H1 (cell line): Measurements from ENCODE around the gene NEO1. TPM values are rescaled to one million over a fixed set of nuclear protein-coding genes. Genes with fewer than 3 reads are reported as not detected.

ENCODE experiments used
- CTCF ChIA-PET: fragments of 300-600 bp; sonication (Branson Sonifier 250); formaldehyde crosslinking; loops from one replicate; lab custom pipeline; 2021; ENCODE audit not compliant: partially characterized antibody; lab: Charles Lee
- POLR2A ChIA-PET: fragments of 300-600 bp; sonication (Branson Sonifier 250); formaldehyde crosslinking; loops from one replicate; lab custom pipeline; 2021; ENCODE audit warnings: inconsistent platforms; ENCODE audit not compliant: partially characterized antibody; lab: Charles Lee
- DNase-seq, 2 experiments: peaks; one replicate each; pipeline versions ENCODE4 v3.0.0 to v3.0.0-alpha.2; 2010 to 2022; ENCODE audit warnings: low spot score in 2 of 2, low read depth in 1 of 2, mixed read lengths in 1 of 2
- FAIRE-seq: peaks from 2 replicates; lab custom pipeline; 2011; peaks lifted over from hg19 to GRCh38; lab: Jason Lieb, UNC
- H2AFZ ChIP-seq: 2 replicates; pipeline ENCODE4 v1.8.1; 2012; ENCODE audit warnings: low read length, inconsistent platforms
- H2AK5ac ChIP-seq: 2 replicates; pipeline ENCODE4 v1.6.1; 2013; ENCODE audit warnings: low read depth, low read length
- H2BK120ac ChIP-seq: replicated peaks from 2 replicates; pipeline ENCODE3; 2013; ENCODE audit warnings: low read depth, low read length, inconsistent platforms
- H2BK12ac ChIP-seq: 2 replicates; pipeline ENCODE4 v1.6.1; 2013; ENCODE audit warnings: low read depth, low read length
- H2BK15ac ChIP-seq: 2 replicates; pipeline ENCODE4 v1.6.1; 2013; ENCODE audit warnings: low read length
- H2BK20ac ChIP-seq: 2 replicates; pipeline ENCODE4 v1.6.1; 2013; ENCODE audit warnings: low read length
- H2BK5ac ChIP-seq: 2 replicates; pipeline ENCODE4 v1.6.1; 2013; ENCODE audit warnings: low read depth, low read length
- H3K14ac ChIP-seq: 2 replicates; pipeline ENCODE4 v1.6.1; 2013; ENCODE audit warnings: inconsistent platforms; ENCODE audit not compliant: insufficient read length
- H3K18ac ChIP-seq: 2 replicates; pipeline ENCODE4 v1.6.1; 2013; ENCODE audit warnings: low read length; ENCODE audit errors: extremely low read depth
- H3K23ac ChIP-seq: 2 replicates; pipeline ENCODE4 v1.6.1; 2013; ENCODE audit warnings: inconsistent platforms; ENCODE audit not compliant: insufficient read length
- H3K23me2 ChIP-seq: 2 replicates; pipeline ENCODE4 v1.6.1; 2013; ENCODE audit warnings: low read depth, low read length
- H3K27ac ChIP-seq: 2 replicates; pipeline ENCODE4 v1.6.1; 2011; ENCODE audit warnings: low read depth, low read length, inconsistent platforms
- H3K27me3 ChIP-seq, 4 experiments: replicated peaks in 1 of 4; 1 replicate in 1 of 4; 2 replicates in 3 of 4; pipeline versions ENCODE4 v1.6.1 to v1.8.1; 2011 to 2013; ENCODE audit warnings: low read length in 3 of 4, mild to moderate bottlenecking in 3 of 4, inconsistent platforms in 2 of 4, mixed read lengths in 2 of 4, moderate library complexity in 1 of 4; ENCODE audit not compliant: control insufficient read depth in 3 of 4, insufficient read depth in 3 of 4; ENCODE audit errors: extremely low read depth in 1 of 4
- H3K36me3 ChIP-seq, 4 experiments: 2 replicates each; pipeline versions ENCODE4 v1.6.1 to v1.8.1; 2011 to 2013; ENCODE audit warnings: mild to moderate bottlenecking in 4 of 4, low read length in 3 of 4, moderate library complexity in 2 of 4, control low read depth in 1 of 4, inconsistent platforms in 1 of 4; ENCODE audit not compliant: insufficient read depth in 4 of 4, control insufficient read depth in 2 of 4
- H3K4ac ChIP-seq: replicated peaks from 2 replicates; pipeline ENCODE3; 2013; ENCODE audit warnings: low read length, low read depth, mixed read lengths, inconsistent platforms; ENCODE audit not compliant: insufficient read length
- H3K4me1 ChIP-seq, 4 experiments: replicated peaks in 1 of 4; 1 replicate in 1 of 4; 2 replicates in 3 of 4; pipeline versions ENCODE4 v1.6.1 to v1.8.1; 2011 to 2013; ENCODE audit warnings: low read length in 3 of 4, inconsistent platforms in 2 of 4, mixed read lengths in 1 of 4; ENCODE audit not compliant: insufficient read depth in 4 of 4, control insufficient read depth in 3 of 4
- H3K4me2 ChIP-seq, 2 experiments: 2 replicates each; pipeline versions ENCODE4 v1.6.1 to v1.8.1; 2011 to 2013; ENCODE audit warnings: low read depth in 2 of 2, low read length in 2 of 2, control low read depth in 1 of 2, inconsistent platforms in 1 of 2, mild to moderate bottlenecking in 1 of 2; ENCODE audit not compliant: insufficient read depth in 1 of 2
- H3K4me3 ChIP-seq, 4 experiments: fragments of 200-600, 300-600 bp in 1 of 4; sonication (generic), shearing (Covaris generic), sonication (Bioruptor Twin) in 1 of 4; 2 replicates each; pipeline versions ENCODE4 v1.5.1 to v1.8.1; 2011 to 2016; ENCODE audit warnings: low read length in 4 of 4, low read depth in 3 of 4, control low read depth in 2 of 4, inconsistent platforms in 2 of 4, mild to moderate bottlenecking in 2 of 4, mixed read lengths in 1 of 4, moderate library complexity in 1 of 4; ENCODE audit not compliant: insufficient read depth in 2 of 4; ENCODE audit errors: extremely low read depth in 1 of 4
- H3K56ac ChIP-seq: replicated peaks from 2 replicates; pipeline ENCODE3; 2013; ENCODE audit warnings: low read depth, mild to moderate bottlenecking, mixed read lengths, low read length, inconsistent platforms; ENCODE audit not compliant: insufficient read length
- H3K79me1 ChIP-seq: 2 replicates; pipeline ENCODE4 v1.6.1; 2013; ENCODE audit warnings: low read depth, low read length, control low read depth
- H3K79me2 ChIP-seq, 2 experiments: 2 replicates each; pipeline versions ENCODE4 v1.6.1 to v1.8.1; 2012 to 2013; ENCODE audit warnings: low read length in 2 of 2, mild to moderate bottlenecking in 2 of 2, inconsistent platforms in 1 of 2; ENCODE audit not compliant: insufficient read depth in 2 of 2, control insufficient read depth in 1 of 2
- H3K9ac ChIP-seq, 4 experiments: replicated peaks in 1 of 4; 1 replicate in 1 of 4; 2 replicates in 3 of 4; pipeline versions ENCODE4 v1.6.1 to v1.8.1; 2011 to 2013; ENCODE audit warnings: low read depth in 3 of 4, low read length in 3 of 4, control low read depth in 2 of 4, mild to moderate bottlenecking in 2 of 4, moderate library complexity in 2 of 4, inconsistent platforms in 1 of 4; ENCODE audit errors: extremely low read depth in 1 of 4
- H3K9me3 ChIP-seq, 2 experiments: 2 replicates each; pipeline versions ENCODE4 v1.6.1 to v1.8.1; 2012 to 2013; ENCODE audit warnings: mild to moderate bottlenecking in 2 of 2, moderate library complexity in 2 of 2, control low read depth in 1 of 2, inconsistent platforms in 1 of 2, low read depth in 1 of 2, low read length in 1 of 2, mixed read lengths in 1 of 2; ENCODE audit not compliant: insufficient read depth in 2 of 2
- H4K20me1 ChIP-seq, 2 experiments: replicated peaks in 1 of 2; 2 replicates each; pipeline versions ENCODE3 to v1.8.1; 2011 to 2013; ENCODE audit warnings: inconsistent platforms in 2 of 2, low read length in 2 of 2, mild to moderate bottlenecking in 1 of 2; ENCODE audit not compliant: insufficient read depth in 2 of 2, control insufficient read depth in 1 of 2
- H4K5ac ChIP-seq: 2 replicates; pipeline ENCODE4 v1.6.1; 2013; ENCODE audit warnings: low read length, low read depth, mixed read lengths, inconsistent platforms; ENCODE audit not compliant: insufficient read length
- H4K8ac ChIP-seq: 2 replicates; pipeline ENCODE4 v1.8.0; 2013; ENCODE audit warnings: mild to moderate bottlenecking, moderate library complexity, low read length, inconsistent platforms; ENCODE audit not compliant: insufficient read depth; ENCODE audit errors: extremely low read depth
- H4K91ac ChIP-seq: replicated peaks from 2 replicates; pipeline ENCODE3; 2013; ENCODE audit warnings: low read length, mixed read lengths, inconsistent platforms; ENCODE audit not compliant: insufficient read length
- ASH2L ChIP-seq: fragments of 200-600, 300-600 bp; sonication (generic); IDR thresholded peaks from one replicate; pipeline ENCODE4 v1.7.1; 2017; ENCODE audit warnings: low read length
- CHD2 ChIP-seq: IDR thresholded peaks from 2 replicates; pipeline ENCODE4 v1.6.1; 2012; ENCODE audit warnings: low read length, improper control_type of control experiment
- EGR1 ChIP-seq: IDR thresholded peaks from 2 replicates; pipeline ENCODE4 v1.6.1; 2011; ENCODE audit warnings: low read depth, low read length, borderline replicate concordance
- HDAC2 ChIP-seq, 2 experiments: fragments of 300-600 bp in 1 of 2; sonication (generic) in 1 of 2; IDR thresholded peaks; 2 replicates each; pipeline ENCODE4 v1.6.1; 2011 to 2012; ENCODE audit warnings: low read depth in 2 of 2, low read length in 2 of 2, mild to moderate bottlenecking in 2 of 2, moderate library complexity in 2 of 2, borderline replicate concordance in 1 of 2, inconsistent platforms in 1 of 2
- RBBP5 ChIP-seq: IDR thresholded peaks from 2 replicates; pipeline ENCODE4 v1.7.1; 2012; ENCODE audit warnings: low read depth, mild to moderate bottlenecking, inconsistent platforms, low read length, moderate library complexity, borderline replicate concordance
- SIX5 ChIP-seq: IDR thresholded peaks from 2 replicates; pipeline ENCODE4 v1.6.1; 2011; ENCODE audit warnings: mild to moderate bottlenecking, low read depth, low read length
- TAF1 ChIP-seq: IDR thresholded peaks from 2 replicates; pipeline ENCODE4 v1.6.1; 2011; ENCODE audit warnings: mild to moderate bottlenecking, low read depth, low read length
- WGBS, 2 experiments: shearing (Covaris generic) in 1 of 2; methylation state at CpG; one replicate each; pipeline versions ENCODE4 v1.1.6 to v1.1.7; 2013 to 2015; ENCODE audit warnings: low lambda C conversion rate in 2 of 2, mixed read lengths in 2 of 2, inconsistent platforms in 1 of 2, low coverage in 1 of 2, missing lambda C conversion rate in 1 of 2; ENCODE audit not compliant: insufficient replicate concordance in 2 of 2, insufficient coverage in 1 of 2, insufficient read length in 1 of 2; ENCODE audit errors: extremely low coverage in 1 of 2, missing lambda C conversion rate in 1 of 2; 5-methylcytosine and 5-hydroxymethylcytosine counted together
- polyA plus RNA-seq, 7 experiments: library from polyadenylated mRNA; depleted of rRNA in 3 of 7; stranded (reverse) in 5 of 7; unstranded in 2 of 7; fragments of >200 nt in 5 of 7; fragments of 200-250 nt in 2 of 7; gene quantifications; 1 replicate in 5 of 7; 2 replicates in 1 of 7; 4 replicates in 1 of 7; pipeline versions ENCODE4 v1.2.1 to v1.2.3, GENCODE V29; 2011 to 2013; ENCODE audit warnings: missing spikeins in 2 of 7, mixed read lengths in 2 of 7
- total RNA-seq: library from RNA; stranded (reverse); fragmentation: NEBNext Ultra II Directional; extraction: Animal tissue kit (Norgen Biotek cat#: 25700); gene quantifications from 2 replicates; pipeline ENCODE4 v1.2.1, GENCODE V29; 2021
- TF ChIP-seq, protein P1 (sequence below), 3 experiments: IDR thresholded peaks; 1 replicate in 2 of 3; 2 replicates in 1 of 3; pipeline versions ENCODE4 v1.5.1 to v1.6.1; 2011; ENCODE audit warnings: low read length in 3 of 3, mild to moderate bottlenecking in 3 of 3, inconsistent platforms in 2 of 3, low read depth in 1 of 3, moderate library complexity in 1 of 3; ENCODE audit not compliant: insufficient read depth in 1 of 3; ENCODE audit errors: control extremely low read depth in 1 of 3

Gene NEO1
- total and polyA plus RNA-seq, 2 of the 8 experiments (the other 6 are each of a cell fraction or from before 2014, with no cell fraction given), result 36.0 to 51.0 TPM

GRCh38 chr15:73052653-73053397, 562 bp downstream of the NEO1 start:
- peaks cover 0 to 5% (median 2%) of the 10 kb centered on the region in 4 experiments; a peak in 2 of 7 replicates for H3K4me1 ChIP-seq
- peak overlapping the region; percentile 40 for H3K56ac ChIP-seq
- H2BK15ac ChIP-seq, result no peak overlapping the region
- DNase-seq, result peak in 1 of 2 experiments; percentile 67
- H2BK5ac ChIP-seq, result peak overlapping the region; percentile 63; the same call in 1 of the 2 replicates
- peaks cover 3 to 46% of the 10 kb centered on the region in 2 experiments; a peak in 3 of 4 replicates for H3K79me2 ChIP-seq
- H3K4me2 ChIP-seq, result peak overlapping the region; percentile 52 to 74
- peak overlapping the region; percentile 78; the same call in 1 of the 2 replicates for H3K27ac ChIP-seq
- no peak overlapping the region for H2BK20ac ChIP-seq
- peak overlapping the region; percentile 30 for H4K5ac ChIP-seq
- H2AK5ac ChIP-seq, result no peak overlapping the region
- H3K4me3 ChIP-seq, result peak overlapping the region; percentile 67 to 81 (median 69)
- H3K79me1 ChIP-seq, result peaks cover 5% of the 10 kb centered on the region; the same call in 1 of the 2 replicates
- no peaks in the 10 kb centered on the region for H3K36me3 ChIP-seq
- no peak overlapping the region for H3K14ac ChIP-seq
- peak overlapping the region; percentile 64 to 98 (median 81) for H3K9ac ChIP-seq
- POLR2A ChIA-PET, result interaction anchor here (0.9 to 2.3 kb wide), 7 partner anchors 9 to 191 kb away, joined by 3 to 14 read pairs (median 3); no protein-coding TSS in a partner anchor
- H2BK120ac ChIP-seq, result no peak overlapping the region
- H3K23ac ChIP-seq, result no peak overlapping the region
- no peak overlapping the region for H3K18ac ChIP-seq
- H2BK12ac ChIP-seq, result no peak overlapping the region
- CTCF ChIA-PET, result interaction anchor here (0.6 to 1.6 kb wide), 3 partner anchors 16 to 66 kb away, joined by 3 to 6 read pairs (median 4); no protein-coding TSS in a partner anchor
- peak overlapping the region; percentile 74; the same call in 1 of the 2 replicates for H4K8ac ChIP-seq
- FAIRE-seq, result peak; percentile 13
- H3K4ac ChIP-seq, result peak overlapping the region; percentile 41
- WGBS, 2 experiments, result 1% methylated on average over 40 of the region's 61 CpGs; no CpG with 5 or more reads in 1 of the 2 experiments
- no peaks in the 10 kb centered on the region for H3K9me3 ChIP-seq
- H4K91ac ChIP-seq, result no peak overlapping the region
- H3K23me2 ChIP-seq, result peaks cover 4% of the 10 kb centered on the region
- H3K27me3 ChIP-seq, result no peaks in the 10 kb centered on the region
- H4K20me1 ChIP-seq, result peaks cover 2 to 7% of the 10 kb centered on the region in 2 experiments
- H2AFZ ChIP-seq, result no peak overlapping the region
- peak; percentile 57 for TF ChIP-seq TAF1
- TF ChIP-seq CHD2, result peak; percentile 77
- peak in 1 of 2 experiments; percentile 61; a peak in 1 of 4 replicates for TF ChIP-seq HDAC2 (IDR thresholded peaks at IDR 0.05; ENCODE audit: borderline replicate concordance in 1 of 2, low read depth in 2 of 2, low read length in 2 of 2)
- TF ChIP-seq SIX5, result no peak
- TF ChIP-seq, protein P1, sequence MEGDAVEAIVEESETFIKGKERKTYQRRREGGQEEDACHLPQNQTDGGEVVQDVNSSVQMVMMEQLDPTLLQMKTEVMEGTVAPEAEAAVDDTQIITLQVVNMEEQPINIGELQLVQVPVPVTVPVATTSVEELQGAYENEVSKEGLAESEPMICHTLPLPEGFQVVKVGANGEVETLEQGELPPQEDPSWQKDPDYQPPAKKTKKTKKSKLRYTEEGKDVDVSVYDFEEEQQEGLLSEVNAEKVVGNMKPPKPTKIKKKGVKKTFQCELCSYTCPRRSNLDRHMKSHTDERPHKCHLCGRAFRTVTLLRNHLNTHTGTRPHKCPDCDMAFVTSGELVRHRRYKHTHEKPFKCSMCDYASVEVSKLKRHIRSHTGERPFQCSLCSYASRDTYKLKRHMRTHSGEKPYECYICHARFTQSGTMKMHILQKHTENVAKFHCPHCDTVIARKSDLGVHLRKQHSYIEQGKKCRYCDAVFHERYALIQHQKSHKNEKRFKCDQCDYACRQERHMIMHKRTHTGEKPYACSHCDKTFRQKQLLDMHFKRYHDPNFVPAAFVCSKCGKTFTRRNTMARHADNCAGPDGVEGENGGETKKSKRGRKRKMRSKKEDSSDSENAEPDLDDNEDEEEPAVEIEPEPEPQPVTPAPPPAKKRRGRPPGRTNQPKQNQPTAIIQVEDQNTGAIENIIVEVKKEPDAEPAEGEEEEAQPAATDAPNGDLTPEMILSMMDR (IDR thresholded peaks at IDR 0.05; ENCODE audit: control extremely low read depth in 1 of 3, insufficient read depth in 1 of 3, low read depth in 1 of 3, low read length in 3 of 3), result peak in 2 of 3 experiments; percentile 3 to 13; a peak in 2 of 4 replicates
- TF ChIP-seq EGR1, result peak; percentile 23; the same call in 1 of the 2 replicates
- no peak for TF ChIP-seq RBBP5
- TF ChIP-seq ASH2L, result peak; percentile 53
